GM23338 (cell line): ENCODE measurements around the gene LENG9. TPM values are rescaled to one million over a fixed set of nuclear protein-coding genes. Genes with fewer than 3 reads are reported as not detected.

Source experiments
- ATAC-seq: fragments of 200-7000 bp; cut with Tn5 transposase; 3 replicates; pipeline ENCODE4 v1.9.1; 2020
- DNase-seq: peaks from one replicate; pipeline ENCODE4 v3.0.0-alpha.2; 2015; ENCODE audit warnings: low spot score
- H2AFZ ChIP-seq: fragments of 200-600 bp; sonication (generic); 2 replicates; pipeline ENCODE4 v1.8.0; 2016; ENCODE audit warnings: antibody characterized with exemption, mild to moderate bottlenecking, moderate library complexity
- H3F3A ChIP-seq: fragments of 200-600 bp; sonication (generic); replicated peaks from 2 replicates; pipeline ENCODE4 v1.8.0; 2017; ENCODE audit warnings: antibody characterized with exemption, mixed run types, low read depth
- H3K27ac ChIP-seq: fragments of 200-600 bp; sonication (generic); 2 replicates; pipeline ENCODE4 v1.6.1; 2016; ENCODE audit warnings: low read depth
- H3K27me3 ChIP-seq: fragments of 200-600 bp; sonication (generic); 2 replicates; pipeline ENCODE4 v1.8.0; 2016; ENCODE audit warnings: mild to moderate bottlenecking, mixed run types, moderate library complexity; ENCODE audit not compliant: insufficient read depth
- H3K36me3 ChIP-seq: fragments of 200-600 bp; sonication (generic); 2 replicates; pipeline ENCODE4 v1.8.0; 2016; ENCODE audit warnings: mild to moderate bottlenecking; ENCODE audit not compliant: insufficient read depth
- H3K4me1 ChIP-seq: fragments of 200-600 bp; sonication (generic); 2 replicates; pipeline ENCODE4 v1.8.0; 2016; ENCODE audit warnings: mild to moderate bottlenecking, moderate library complexity; ENCODE audit not compliant: insufficient read depth
- H3K4me2 ChIP-seq: fragments of 200-600 bp; sonication (generic); 2 replicates; pipeline ENCODE4 v1.7.1; 2017; ENCODE audit warnings: mixed run types
- H3K4me3 ChIP-seq: fragments of 200-600 bp; sonication (generic); 2 replicates; pipeline ENCODE4 v1.6.1; 2016; ENCODE audit warnings: mixed run types
- H3K79me2 ChIP-seq: fragments of 200-600 bp; sonication (generic); replicated peaks from 2 replicates; pipeline ENCODE4 v1.8.0; 2017; ENCODE audit warnings: mild to moderate bottlenecking; ENCODE audit not compliant: insufficient read depth
- H3K9me2 ChIP-seq: fragments of 200-600 bp; sonication (generic); 2 replicates; pipeline ENCODE4 v1.8.0; 2017; ENCODE audit not compliant: insufficient read depth
- H4K20me1 ChIP-seq: fragments of 200-600 bp; sonication (generic); replicated peaks from 2 replicates; pipeline ENCODE4 v1.8.0; 2017; ENCODE audit warnings: mild to moderate bottlenecking; ENCODE audit not compliant: insufficient read depth
- H3K27ac Mint-ChIP-seq: 2 replicates; pipeline ENCODE4 v1.8.0; 2020; ENCODE audit warnings: inconsistent platforms, mild to moderate bottlenecking, moderate library complexity, mixed read lengths
- H3K27me3 Mint-ChIP-seq: 3 replicates; pipeline ENCODE4 v1.8.0; 2022; ENCODE audit warnings: low read depth, mild to moderate bottlenecking, moderate library complexity, mixed read lengths, inconsistent platforms; ENCODE audit not compliant: insufficient read depth, poor library complexity
- H3K36me3 Mint-ChIP-seq: 3 replicates; pipeline ENCODE4 v1.8.0; 2021; ENCODE audit warnings: low read depth, mild to moderate bottlenecking, inconsistent platforms, moderate library complexity, mixed read lengths
- H3K4me1 Mint-ChIP-seq: 3 replicates; pipeline ENCODE4 v1.8.0; 2020; ENCODE audit warnings: mild to moderate bottlenecking, inconsistent platforms, mixed read lengths
- H3K4me3 Mint-ChIP-seq: 3 replicates; pipeline ENCODE4 v1.8.0; 2021; ENCODE audit warnings: moderate library complexity, mild to moderate bottlenecking, inconsistent platforms, mixed read lengths
- H3K9me3 Mint-ChIP-seq: 3 replicates; pipeline ENCODE4 v1.8.0; 2020; ENCODE audit warnings: moderate library complexity, mild to moderate bottlenecking, inconsistent platforms, mixed read lengths
- CREB1 ChIP-seq: fragments of 250-450 bp; sonication (Bioruptor Pico); IDR thresholded peaks from 2 replicates; pipeline ENCODE4 v1.5.0; 2020; ENCODE audit warnings: low read depth, mild to moderate bottlenecking, moderate library complexity
- EZH2 ChIP-seq: fragments of 200-600 bp; sonication (generic); IDR thresholded peaks from one replicate; pipeline ENCODE4 v1.8.0; 2017; ENCODE audit warnings: antibody characterized with exemption, mild to moderate bottlenecking, low read depth; ENCODE audit not compliant: unreplicated experiment
- EZH2phosphoT487 ChIP-seq: fragments of 200-600 bp; sonication (generic); IDR thresholded peaks from one replicate; pipeline ENCODE4 v1.8.1; 2018; ENCODE audit warnings: antibody characterized with exemption; ENCODE audit not compliant: unreplicated experiment
- JUNB ChIP-seq: IDR thresholded peaks from one replicate; pipeline ENCODE4 v1.6.1; 2016; ENCODE audit warnings: antibody characterized with exemption; ENCODE audit not compliant: unreplicated experiment
- NANOG ChIP-seq: IDR thresholded peaks from 2 replicates; pipeline ENCODE4 v1.6.1; 2016; ENCODE audit warnings: antibody characterized with exemption, borderline replicate concordance
- POLR2AphosphoS5 ChIP-seq: IDR thresholded peaks from 2 replicates; pipeline ENCODE4 v1.6.1; 2016; ENCODE audit warnings: antibody characterized with exemption, low read depth
- REST ChIP-seq: IDR thresholded peaks from one replicate; pipeline ENCODE4 v1.6.1; 2018; ENCODE audit warnings: antibody characterized with exemption; ENCODE audit not compliant: unreplicated experiment
- STAT1 ChIP-seq: IDR thresholded peaks from one replicate; pipeline ENCODE4 v1.6.1; 2016; ENCODE audit warnings: antibody characterized with exemption; ENCODE audit not compliant: unreplicated experiment
- ZNF114 ChIP-seq: fragments of 250-450 bp; sonication (Bioruptor Pico); IDR thresholded peaks from 2 replicates; pipeline ENCODE4 v1.5.0; 2020; ENCODE audit warnings: mild to moderate bottlenecking, moderate library complexity
- ZNF331 ChIP-seq: fragments of 250-450 bp; sonication (Bioruptor Pico); IDR thresholded peaks from 2 replicates; pipeline ENCODE4 v1.5.0; 2020; ENCODE audit warnings: low read depth, mild to moderate bottlenecking, moderate library complexity
- ZNF462 ChIP-seq: fragments of 250-450 bp; sonication (Bioruptor Pico); IDR thresholded peaks from 2 replicates; pipeline ENCODE4 v1.5.0; 2020; ENCODE audit warnings: mild to moderate bottlenecking, moderate library complexity
- polyA plus RNA-seq: library from polyadenylated mRNA; unstranded; fragments of >200 nt; fragmentation: Nextera tagmentation; extraction: Ambion mirVana; gene quantifications from 2 replicates; pipeline ENCODE4 v1.2.1, GENCODE V29; 2016
- total RNA-seq: library from RNA; depleted of rRNA; stranded (reverse); fragments of >200 nt; shearing (Covaris generic); gene quantifications from 2 replicates; pipeline ENCODE4 v1.2.3, GENCODE V29; 2014
- TF ChIP-seq, protein P1 (sequence below), 2 experiments: fragments of 200-600 bp in 1 of 2; sonication (generic) in 1 of 2; conservative IDR thresholded peaks; 2 replicates each; pipeline versions ENCODE4 v1.5.1 to v1.6.1; 2016 to 2017; ENCODE audit warnings: antibody characterized with exemption in 2 of 2, low read depth in 2 of 2, mild to moderate bottlenecking in 2 of 2, moderate library complexity in 1 of 2
- TF ChIP-seq, protein P2 (sequence below): IDR thresholded peaks from 2 replicates; pipeline ENCODE4 v1.6.1; 2016; ENCODE audit warnings: antibody characterized with exemption

The LENG9 gene
- total and polyA plus RNA-seq, 2 experiments from 2014 or later = 0.26 to 6.4 TPM

- H3K4me1 ChIP-seq = peaks cover 9% of the 10 kb centered on the region
- H3K27ac ChIP-seq = no peak overlapping the region
- H3K4me2 ChIP-seq = peak overlapping the region; percentile 96
- H3K27me3 Mint-ChIP-seq = peaks cover 15% of the 10 kb centered on the region
- DNase-seq (no peak), ATAC-seq (no peak)
- H3K9me2 ChIP-seq = no peaks in the 10 kb centered on the region
- no peak overlapping the region for H2AFZ ChIP-seq
- peaks cover 36% of the 10 kb centered on the region for H4K20me1 ChIP-seq
- peak overlapping the region; percentile 98 for H3K4me3 Mint-ChIP-seq
- peaks cover 26% of the 10 kb centered on the region for H3K36me3 ChIP-seq
- H3K27me3 ChIP-seq = no peaks in the 10 kb centered on the region
- TF ChIP-seq EZH2phosphoT487 = no peak
- TF ChIP-seq, protein P1, sequence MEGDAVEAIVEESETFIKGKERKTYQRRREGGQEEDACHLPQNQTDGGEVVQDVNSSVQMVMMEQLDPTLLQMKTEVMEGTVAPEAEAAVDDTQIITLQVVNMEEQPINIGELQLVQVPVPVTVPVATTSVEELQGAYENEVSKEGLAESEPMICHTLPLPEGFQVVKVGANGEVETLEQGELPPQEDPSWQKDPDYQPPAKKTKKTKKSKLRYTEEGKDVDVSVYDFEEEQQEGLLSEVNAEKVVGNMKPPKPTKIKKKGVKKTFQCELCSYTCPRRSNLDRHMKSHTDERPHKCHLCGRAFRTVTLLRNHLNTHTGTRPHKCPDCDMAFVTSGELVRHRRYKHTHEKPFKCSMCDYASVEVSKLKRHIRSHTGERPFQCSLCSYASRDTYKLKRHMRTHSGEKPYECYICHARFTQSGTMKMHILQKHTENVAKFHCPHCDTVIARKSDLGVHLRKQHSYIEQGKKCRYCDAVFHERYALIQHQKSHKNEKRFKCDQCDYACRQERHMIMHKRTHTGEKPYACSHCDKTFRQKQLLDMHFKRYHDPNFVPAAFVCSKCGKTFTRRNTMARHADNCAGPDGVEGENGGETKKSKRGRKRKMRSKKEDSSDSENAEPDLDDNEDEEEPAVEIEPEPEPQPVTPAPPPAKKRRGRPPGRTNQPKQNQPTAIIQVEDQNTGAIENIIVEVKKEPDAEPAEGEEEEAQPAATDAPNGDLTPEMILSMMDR (conservative IDR thresholded peaks at IDR 0.05; ENCODE audit: low read depth in 2 of 2) = no peak
- no peak for TF ChIP-seq EZH2
- no peak for TF ChIP-seq JUNB
- TF ChIP-seq, protein P2, sequence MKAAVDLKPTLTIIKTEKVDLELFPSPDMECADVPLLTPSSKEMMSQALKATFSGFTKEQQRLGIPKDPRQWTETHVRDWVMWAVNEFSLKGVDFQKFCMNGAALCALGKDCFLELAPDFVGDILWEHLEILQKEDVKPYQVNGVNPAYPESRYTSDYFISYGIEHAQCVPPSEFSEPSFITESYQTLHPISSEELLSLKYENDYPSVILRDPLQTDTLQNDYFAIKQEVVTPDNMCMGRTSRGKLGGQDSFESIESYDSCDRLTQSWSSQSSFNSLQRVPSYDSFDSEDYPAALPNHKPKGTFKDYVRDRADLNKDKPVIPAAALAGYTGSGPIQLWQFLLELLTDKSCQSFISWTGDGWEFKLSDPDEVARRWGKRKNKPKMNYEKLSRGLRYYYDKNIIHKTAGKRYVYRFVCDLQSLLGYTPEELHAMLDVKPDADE = no peak
- no peak for TF ChIP-seq POLR2AphosphoS5
- TF ChIP-seq ZNF114 = no peak
- TF ChIP-seq NANOG = no peak
- TF ChIP-seq ZNF331 (CRISPR knock-in tag) = no peak
- no peak for TF ChIP-seq REST
- no peak for TF ChIP-seq STAT1
- no peak for TF ChIP-seq ZNF462
- TF ChIP-seq CREB1 (CRISPR knock-in tag) = no peak
- peak overlapping the region; percentile 97 for H3K4me3 ChIP-seq
- peaks cover 19% of the 10 kb centered on the region for H3K4me1 Mint-ChIP-seq
- peak overlapping the region; percentile 96 for H3K27ac Mint-ChIP-seq
- H3F3A ChIP-seq = no peaks in the 10 kb centered on the region
- peaks cover 67% of the 10 kb centered on the region for H3K79me2 ChIP-seq
- peaks cover 12% of the 10 kb centered on the region for H3K9me3 Mint-ChIP-seq
- H3K36me3 Mint-ChIP-seq = peaks cover 54% of the 10 kb centered on the region
These were observed 13.9 kb downstream of the LENG9 start for GRCh38 chr19:54449701-54450069.
